ENCODE results near the gene PRKN.

DNA sequence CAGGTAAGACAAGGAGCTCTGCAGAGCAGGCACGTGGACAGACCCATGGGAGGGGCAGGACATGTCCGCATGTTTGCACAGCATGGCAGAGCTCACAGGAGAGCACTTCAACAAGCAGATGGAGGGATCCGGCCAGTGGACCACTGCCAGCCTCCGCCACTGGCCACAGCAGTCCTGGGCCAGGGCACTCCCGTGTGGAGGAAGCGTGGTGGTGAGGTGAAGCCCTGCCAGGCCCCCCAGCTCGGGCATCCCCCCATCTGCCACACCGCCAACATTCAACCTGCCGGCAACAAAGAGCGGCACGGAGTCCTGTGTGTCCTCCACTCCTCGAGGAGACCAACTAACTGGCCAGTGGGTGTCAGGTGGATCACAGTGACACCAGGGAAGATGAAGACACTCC is 1349.5 kb downstream of the PRKN start:
- no peak for TF ChIP-seq POLR2A (IDR thresholded peaks at IDR 0.05)
- TF ChIP-seq, protein P1, sequence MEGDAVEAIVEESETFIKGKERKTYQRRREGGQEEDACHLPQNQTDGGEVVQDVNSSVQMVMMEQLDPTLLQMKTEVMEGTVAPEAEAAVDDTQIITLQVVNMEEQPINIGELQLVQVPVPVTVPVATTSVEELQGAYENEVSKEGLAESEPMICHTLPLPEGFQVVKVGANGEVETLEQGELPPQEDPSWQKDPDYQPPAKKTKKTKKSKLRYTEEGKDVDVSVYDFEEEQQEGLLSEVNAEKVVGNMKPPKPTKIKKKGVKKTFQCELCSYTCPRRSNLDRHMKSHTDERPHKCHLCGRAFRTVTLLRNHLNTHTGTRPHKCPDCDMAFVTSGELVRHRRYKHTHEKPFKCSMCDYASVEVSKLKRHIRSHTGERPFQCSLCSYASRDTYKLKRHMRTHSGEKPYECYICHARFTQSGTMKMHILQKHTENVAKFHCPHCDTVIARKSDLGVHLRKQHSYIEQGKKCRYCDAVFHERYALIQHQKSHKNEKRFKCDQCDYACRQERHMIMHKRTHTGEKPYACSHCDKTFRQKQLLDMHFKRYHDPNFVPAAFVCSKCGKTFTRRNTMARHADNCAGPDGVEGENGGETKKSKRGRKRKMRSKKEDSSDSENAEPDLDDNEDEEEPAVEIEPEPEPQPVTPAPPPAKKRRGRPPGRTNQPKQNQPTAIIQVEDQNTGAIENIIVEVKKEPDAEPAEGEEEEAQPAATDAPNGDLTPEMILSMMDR (IDR thresholded peaks at IDR 0.05): no peak
- no peak for TF ChIP-seq POLR2AphosphoS5 (IDR thresholded peaks at IDR 0.05)
- no peak for TF ChIP-seq EP300 (IDR thresholded peaks at IDR 0.05; ENCODE audit: low read depth)
